ENCODE data around the gene PRXL2B.
"Not testable (repeated sequence)": the region's sequence is repeated elsewhere in the genome, so short reads cannot be mapped to it uniquely, and the experiment has no call there.

The PRXL2B gene

GRCh38 chr1:2561898-2562895 is 24.4 kb upstream of the PRXL2B start:
- peak; percentile 19 for DNase-seq

GRCh38 chr1:2563205-2563604 is 23.4 kb upstream of the PRXL2B start:
- in situ Hi-C loops (cut with MboI; ENCODE audit: low pct_unique_long_range_greater_than_20kb, low sequenced_read_pairs) = no loop called here
- DNase-seq = no peak

More at GRCh38 chr1:2561898-2562895, 24.4 kb upstream of the PRXL2B start:
- in situ Hi-C loops (cut with MboI; ENCODE audit: low pct_unique_long_range_greater_than_20kb, low sequenced_read_pairs) = no loop called here

GRCh38 chr1:2564006-2564814 is 22.4 kb upstream of the PRXL2B start:
- no peak for DNase-seq
- in situ Hi-C loops (cut with MboI; ENCODE audit: low pct_unique_long_range_greater_than_20kb, low sequenced_read_pairs) = no loop called here

- in situ Hi-C loops (cut with MboI; ENCODE audit: low pct_unique_long_range_greater_than_20kb, low sequenced_read_pairs) = no loop called here
- no peak for DNase-seq
Observed at GRCh38 chr1:2564815-2565374, 21.7 kb upstream of the PRXL2B start.

- in situ Hi-C loops (cut with MboI; ENCODE audit: low pct_unique_long_range_greater_than_20kb, low sequenced_read_pairs) = no loop called here
- DNase-seq = no peak
Observed at GRCh38 chr1:2566101-2567045, 20.2 kb upstream of the PRXL2B start.

- in situ Hi-C loops (cut with MboI; ENCODE audit: low pct_unique_long_range_greater_than_20kb, low sequenced_read_pairs) = no loop called here
- DNase-seq = no peak
Observed at GRCh38 chr1:2567083-2567679, 19.4 kb upstream of the PRXL2B start.

GRCh38 chr1:2568187-2568816 is 18.3 kb upstream of the PRXL2B start:
- in situ Hi-C loops (cut with MboI; ENCODE audit: low pct_unique_long_range_greater_than_20kb, low sequenced_read_pairs); DNase-seq: not testable (repeated sequence)

- DNase-seq = no peak
- in situ Hi-C loops (cut with MboI; ENCODE audit: low pct_unique_long_range_greater_than_20kb, low sequenced_read_pairs) = no loop called here
Observed at GRCh38 chr1:2569060-2569459, 17.5 kb upstream of the PRXL2B start.

- in situ Hi-C loops (cut with MboI; ENCODE audit: low pct_unique_long_range_greater_than_20kb, low sequenced_read_pairs) = not testable (repeated sequence)
Observed at GRCh38 chr1:2569703-2570102, 16.9 kb upstream of the PRXL2B start.

GRCh38 chr1:2570332-2570731 is 16.2 kb upstream of the PRXL2B start:
- in situ Hi-C loops (cut with MboI; ENCODE audit: low pct_unique_long_range_greater_than_20kb, low sequenced_read_pairs) = no loop called here
- DNase-seq = no peak

More at GRCh38 chr1:2569703-2570102, 16.9 kb upstream of the PRXL2B start:
- not testable (repeated sequence) for DNase-seq

GRCh38 chr1:2571348-2571747 is 15.2 kb upstream of the PRXL2B start:
- DNase-seq = no peak
- in situ Hi-C loops (cut with MboI; ENCODE audit: low pct_unique_long_range_greater_than_20kb, low sequenced_read_pairs) = no loop called here

GRCh38 chr1:2573250-2573920 is 13.2 kb upstream of the PRXL2B start:
- in situ Hi-C loops (cut with MboI; ENCODE audit: low pct_unique_long_range_greater_than_20kb, low sequenced_read_pairs) = no loop called here
- no peak for DNase-seq

- DNase-seq = no peak
- in situ Hi-C loops (cut with MboI; ENCODE audit: low pct_unique_long_range_greater_than_20kb, low sequenced_read_pairs) = no loop called here
Observed at GRCh38 chr1:2574350-2574749, 12.2 kb upstream of the PRXL2B start.

GRCh38 chr1:2575801-2576663 is 10.5 kb upstream of the PRXL2B start:
- no peak for DNase-seq
- in situ Hi-C loops (cut with MboI; ENCODE audit: low pct_unique_long_range_greater_than_20kb, low sequenced_read_pairs) = loop anchor here (25.0 kb wide), 1 partner anchor 211 kb away; no protein-coding TSS in a partner anchor

- DNase-seq = not testable (repeated sequence)
- in situ Hi-C loops (cut with MboI; ENCODE audit: low pct_unique_long_range_greater_than_20kb, low sequenced_read_pairs) = loop anchor here (25.0 kb wide), 1 partner anchor 210 kb away; no protein-coding TSS in a partner anchor
Observed at GRCh38 chr1:2577565-2578075, 9.0 kb upstream of the PRXL2B start.

- in situ Hi-C loops (cut with MboI; ENCODE audit: low pct_unique_long_range_greater_than_20kb, low sequenced_read_pairs) = loop anchor here (25.0 kb wide), 1 partner anchor 209 kb away; no protein-coding TSS in a partner anchor
- DNase-seq = no peak
Observed at GRCh38 chr1:2578758-2579118, 7.8 kb upstream of the PRXL2B start.
